Adrenal gland (tissue), 12 donors: Measurements from ENCODE around the gene EPS8L2. TPM values are rescaled to one million over a fixed set of nuclear protein-coding genes. Genes with fewer than 3 reads are reported as not detected.

Experiments used
- DNase-seq, 7 donors: peaks; one replicate each; pipeline ENCODE4 v3.0.0-alpha.2; 2019 to 2020
- H3K27ac ChIP-seq, 5 donors: fragments of 200-600 bp; sonication (generic) in 4 of 5; 1 replicate in 3 of 5; 2 replicates in 2 of 5; pipeline versions ENCODE4 v1.5.1 to v1.8.0; 2016 to 2020; ENCODE audit warnings: mild to moderate bottlenecking in 1 of 5
- H3K27me3 ChIP-seq: fragments of 200-600 bp; 2 replicates; pipeline ENCODE4 v1.8.0; 2021
- H3K36me3 ChIP-seq, 2 donors: fragments of 200-600 bp; replicated peaks in 1 of 2; 1 replicate in 1 of 2; 2 replicates in 1 of 2; pipeline versions ENCODE4 v1.5.1 to v1.8.0; 2018 to 2022
- H3K4me1 ChIP-seq, 2 donors: fragments of 200-600 bp; replicated peaks in 1 of 2; 1 replicate in 1 of 2; 2 replicates in 1 of 2; pipeline versions ENCODE4 v1.5.1 to v1.8.0; 2018 to 2021
- H3K4me3 ChIP-seq, 4 donors: fragments of 200-600 bp; sonication (generic) in 3 of 4; one replicate each; pipeline ENCODE4 v1.5.1; 2016 to 2018
- H3K9me3 ChIP-seq, 3 donors: fragments of 200-600 bp; sonication (generic) in 1 of 3; replicated peaks in 1 of 3; 1 replicate in 2 of 3; 2 replicates in 1 of 3; pipeline versions ENCODE4 v1.5.1 to v1.8.0; 2016 to 2021
- CTCF ChIP-seq, 6 experiments: fragments of 450-650 bp in 4 of 6; fragments of 200-600 bp in 2 of 6; sonication (generic) in 1 of 6; IDR thresholded peaks; 1 replicate in 5 of 6; 2 replicates in 1 of 6; pipeline versions ENCODE4 v1.5.1 to v1.8.0; 2016 to 2021; ENCODE audit warnings: antibody characterized with exemption in 6 of 6, mild to moderate bottlenecking in 2 of 6, moderate library complexity in 1 of 6
- POLR2A ChIP-seq, 2 donors: fragments of 450-650 bp; IDR thresholded peaks; one replicate each; pipeline ENCODE4 v1.6.1; 2017; ENCODE audit warnings: antibody characterized with exemption in 2 of 2, mild to moderate bottlenecking in 2 of 2, moderate library complexity in 1 of 2
- WGBS, 4 donors: extraction: QIAGEN DNeasy Blood & Tissue Kit in 2 of 4; methylation state at CpG; one replicate each; pipeline versions ENCODE4 v1.1.5 to v1.1.7; 2013 to 2017; 5-methylcytosine and 5-hydroxymethylcytosine counted together
- intact Hi-C, 2 donors: fragments of 100-400 bp; cut with DNase I; formaldehyde crosslinking; loops; one replicate each; pipeline versions ENCODE4 v1.14.1 to v1.15.0; 2022 to 2023
- polyA plus RNA-seq, 3 donors: library from polyadenylated mRNA; stranded (reverse); fragments of 200-250 nt in 2 of 3; fragments of 350-450 nt in 1 of 3; fragmentation: Illumina TruSeq in 1 of 3; extraction: RNeasy Lipid Tissue Mini Kit (QIAGEN cat#74804) in 1 of 3; gene quantifications; one replicate each; pipeline ENCODE4 v1.2.3, GENCODE V29; 2013 to 2014
- total RNA-seq, 9 donors: library from RNA; depleted of rRNA in 4 of 9; stranded (reverse); fragments of >200 nt in 4 of 9; fragments of 120-200 nt in 1 of 9; fragmentation: NEBNext Ultra II Directional in 1 of 9; extraction: Animal tissue kit (Norgen Biotek cat#: 25700) in 1 of 9; gene quantifications; one replicate each; pipeline versions ENCODE4 v1.1.0 to v1.2.4, GENCODE V29; 2013 to 2023
- donor health status: healthy with polysubstance abuse.
- donor health status: Bipolar disorder and iron deficiency.
- donor health status: DM: yes; HTN: yes; CAD: no.
- donor health status: DM: no; HTN: no; CAD: no.
- donor health status: DM: no; HTN: no; CAD: no.
- donor health status: DM: yes; HTN: yes; CAD: no.

The EPS8L2 gene
- total and polyA plus RNA-seq, 12 donors = 2.7 to 57.7 (median 33.0) TPM

GRCh38 chr11:693415-693831 lies 12.6 kb upstream of the EPS8L2 start:
- TF ChIP-seq POLR2A (IDR thresholded peaks at IDR 0.05) = no peak
- TF ChIP-seq CTCF (IDR thresholded peaks at IDR 0.05) = no peak
- peaks cover 0 to 18% of the 10 kb centered on the region in 2 donors for H3K36me3 ChIP-seq
- peak overlapping the region in 1 of 5 donors; percentile 13 for H3K27ac ChIP-seq
- intact Hi-C loops = no loop called here
- 41 to 55% (median 53%) methylated on average over 10 to 13 of the region's 13 CpGs for WGBS, 4 donors
- no peak for DNase-seq
- H3K4me1 ChIP-seq = peaks cover 29 to 33% of the 10 kb centered on the region in 2 donors
- H3K27me3 ChIP-seq = no peaks in the 10 kb centered on the region
- peak overlapping the region in 1 of 4 donors; percentile 34 for H3K4me3 ChIP-seq
- no peaks in the 10 kb centered on the region for H3K9me3 ChIP-seq

- peaks cover 29 to 37% of the 10 kb centered on the region in 2 donors for H3K4me1 ChIP-seq
- no peaks in the 10 kb centered on the region for H3K27me3 ChIP-seq
- TF ChIP-seq POLR2A (IDR thresholded peaks at IDR 0.05) (no peak), CTCF (IDR thresholded peaks at IDR 0.05) (no peak)
- peak overlapping the region in 2 of 5 donors; percentile 99 to 100 for H3K27ac ChIP-seq
- H3K36me3 ChIP-seq = peaks cover 0 to 13% of the 10 kb centered on the region in 2 donors
- intact Hi-C loops = no loop called here
- no peaks in the 10 kb centered on the region for H3K9me3 ChIP-seq
- DNase-seq = peak in 2 of 7 donors; percentile 42 to 53
- H3K4me3 ChIP-seq = peak overlapping the region in 1 of 4 donors; percentile 73
- 67 to 69% (median 68%) methylated on average over 9 to 15 of the region's 15 CpGs for WGBS, 4 donors
These were observed 12.0 kb upstream of the EPS8L2 start for GRCh38 chr11:693887-694562.

- no peaks in the 10 kb centered on the region for H3K9me3 ChIP-seq
- WGBS, 4 donors = 3 to 6% (median 3%) methylated on average over 20 to 98 of the region's 103 CpGs
- peaks cover 29 to 37% of the 10 kb centered on the region in 2 donors for H3K4me1 ChIP-seq
- no peaks in the 10 kb centered on the region for H3K27me3 ChIP-seq
- peak within 1 kb of the TSS in 3 of 4 donors; percentile 73 to 87 (median 78) for H3K4me3 ChIP-seq
- peak in 1 of 6 experiments; percentile 2 for TF ChIP-seq CTCF (IDR thresholded peaks at IDR 0.05)
- TF ChIP-seq POLR2A (IDR thresholded peaks at IDR 0.05) = peak in 1 of 2 donors; percentile 7
- intact Hi-C loops = no loop called here
- DNase-seq = peak; percentile 98 to 100 (median 99)
- H3K36me3 ChIP-seq = peaks cover 0 to 6% of the 10 kb centered on the region in 2 donors
- peak within 1 kb of the TSS; percentile 99 to 100 (median 100) for H3K27ac ChIP-seq
These were observed 11.3 kb upstream of the EPS8L2 start, which contains the start of gene DEAF1 for GRCh38 chr11:694563-695287. DEAF1 (minus strand) TSS chr11:695222; CDS start chr11:695047, 175 bp downstream.

GRCh38 chr11:695288-695537 lies 10.8 kb upstream of the EPS8L2 start:
- peaks cover 29 to 37% of the 10 kb centered on the region in 2 donors for H3K4me1 ChIP-seq
- TF ChIP-seq POLR2A (IDR thresholded peaks at IDR 0.05) (peak in 1 of 2 donors; percentile 20), CTCF (IDR thresholded peaks at IDR 0.05) (no peak)
- H3K27me3 ChIP-seq = no peaks in the 10 kb centered on the region
- 0% methylated on average over 8 to 25 of the region's 25 CpGs; no CpG with 5 or more reads in 1 of the 4 donors for WGBS, 4 donors
- peak overlapping the region in 3 of 4 donors; percentile 73 to 83 (median 78) for H3K4me3 ChIP-seq
- H3K36me3 ChIP-seq = peaks cover 0 to 5% of the 10 kb centered on the region in 2 donors
- H3K27ac ChIP-seq = peak overlapping the region; percentile 99 to 100 (median 100)
- DNase-seq = no peak
- H3K9me3 ChIP-seq = no peaks in the 10 kb centered on the region
- intact Hi-C loops = no loop called here
